ENCODE results near the gene GMDS. TPM values are rescaled to one million over a fixed set of nuclear protein-coding genes. Genes with fewer than 3 reads are reported as not detected.

The GMDS gene
- total RNA-seq, 1 donor from 2014 or later = 7.2 TPM

GRCh38 chr6:1893470-1894130 lies 351.8 kb downstream of the GMDS start:
- Histone ChIP-seq H3K4me1 (peaks cover 5% of the 10 kb centered on the region), H3K27me3 (ENCODE audit: low read depth) (no peaks in the 10 kb centered on the region), H3K36me3 (no peaks in the 10 kb centered on the region), H3K4me3 (no peak overlapping the region), H3K9me3 (replicated peaks) (no peaks in the 10 kb centered on the region), H3K27ac (replicated peaks) (no peak overlapping the region)
- no peak for DNase-seq
- intact Hi-C loops (cut with micrococcal nuclease) = no loop called here
- TF ChIP-seq, protein P1, sequence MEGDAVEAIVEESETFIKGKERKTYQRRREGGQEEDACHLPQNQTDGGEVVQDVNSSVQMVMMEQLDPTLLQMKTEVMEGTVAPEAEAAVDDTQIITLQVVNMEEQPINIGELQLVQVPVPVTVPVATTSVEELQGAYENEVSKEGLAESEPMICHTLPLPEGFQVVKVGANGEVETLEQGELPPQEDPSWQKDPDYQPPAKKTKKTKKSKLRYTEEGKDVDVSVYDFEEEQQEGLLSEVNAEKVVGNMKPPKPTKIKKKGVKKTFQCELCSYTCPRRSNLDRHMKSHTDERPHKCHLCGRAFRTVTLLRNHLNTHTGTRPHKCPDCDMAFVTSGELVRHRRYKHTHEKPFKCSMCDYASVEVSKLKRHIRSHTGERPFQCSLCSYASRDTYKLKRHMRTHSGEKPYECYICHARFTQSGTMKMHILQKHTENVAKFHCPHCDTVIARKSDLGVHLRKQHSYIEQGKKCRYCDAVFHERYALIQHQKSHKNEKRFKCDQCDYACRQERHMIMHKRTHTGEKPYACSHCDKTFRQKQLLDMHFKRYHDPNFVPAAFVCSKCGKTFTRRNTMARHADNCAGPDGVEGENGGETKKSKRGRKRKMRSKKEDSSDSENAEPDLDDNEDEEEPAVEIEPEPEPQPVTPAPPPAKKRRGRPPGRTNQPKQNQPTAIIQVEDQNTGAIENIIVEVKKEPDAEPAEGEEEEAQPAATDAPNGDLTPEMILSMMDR (IDR thresholded peaks at IDR 0.05; ENCODE audit: borderline replicate concordance) = no peak

GRCh38 chr6:1892716-1893115 lies 352.7 kb downstream of the GMDS start:
- no peak overlapping the region for H3K27ac ChIP-seq (replicated peaks)
- no peaks in the 10 kb centered on the region for H3K27me3 ChIP-seq (ENCODE audit: low read depth)
- no peaks in the 10 kb centered on the region for H3K36me3 ChIP-seq
- no peaks in the 10 kb centered on the region for H3K9me3 ChIP-seq (replicated peaks)
- intact Hi-C loops (cut with micrococcal nuclease) = no loop called here
- TF ChIP-seq, protein P1 (IDR thresholded peaks at IDR 0.05; ENCODE audit: borderline replicate concordance) = no peak
- H3K4me1 ChIP-seq = peaks cover 5% of the 10 kb centered on the region
- H3K4me3 ChIP-seq = no peak overlapping the region
- DNase-seq = no peak

GRCh38 chr6:1890987-1891386 lies 354.4 kb downstream of the GMDS start:
- Histone ChIP-seq H3K4me1 (peaks cover 5% of the 10 kb centered on the region), H3K9me3 (replicated peaks) (no peaks in the 10 kb centered on the region), H3K36me3 (no peaks in the 10 kb centered on the region), H3K27me3 (ENCODE audit: low read depth) (no peaks in the 10 kb centered on the region), H3K27ac (replicated peaks) (no peak overlapping the region), H3K4me3 (no peak overlapping the region)
- no peak for DNase-seq
- intact Hi-C loops (cut with micrococcal nuclease) = no loop called here
- TF ChIP-seq, protein P1 (IDR thresholded peaks at IDR 0.05; ENCODE audit: borderline replicate concordance) = no peak

- no peak overlapping the region for H3K4me3 ChIP-seq
- TF ChIP-seq, protein P1 (IDR thresholded peaks at IDR 0.05; ENCODE audit: borderline replicate concordance) = no peak
- H3K9me3 ChIP-seq (replicated peaks) = no peaks in the 10 kb centered on the region
- no peak for DNase-seq
- H3K36me3 ChIP-seq = no peaks in the 10 kb centered on the region
- H3K27me3 ChIP-seq (ENCODE audit: low read depth) = no peaks in the 10 kb centered on the region
- H3K27ac ChIP-seq (replicated peaks) = no peak overlapping the region
- peaks cover 5% of the 10 kb centered on the region for H3K4me1 ChIP-seq
- intact Hi-C loops (cut with micrococcal nuclease) = no loop called here
These were observed 355.3 kb downstream of the GMDS start for GRCh38 chr6:1890071-1890470.

- H3K9me3 ChIP-seq (replicated peaks) = no peaks in the 10 kb centered on the region
- no peaks in the 10 kb centered on the region for H3K27me3 ChIP-seq (ENCODE audit: low read depth)
- intact Hi-C loops (cut with micrococcal nuclease) = no loop called here
- no peaks in the 10 kb centered on the region for H3K36me3 ChIP-seq
- no peak for DNase-seq
- TF ChIP-seq, protein P1 (IDR thresholded peaks at IDR 0.05; ENCODE audit: borderline replicate concordance) = no peak
- H3K4me3 ChIP-seq = no peak overlapping the region
- H3K4me1 ChIP-seq = no peaks in the 10 kb centered on the region
- no peak overlapping the region for H3K27ac ChIP-seq (replicated peaks)
These were observed 359.8 kb downstream of the GMDS start for GRCh38 chr6:1885576-1886011.

All from left ventricle myocardium inferior (tissue), 1 donor.